ENCODE data around the gene NUDT8. TPM values are rescaled to one million over a fixed set of nuclear protein-coding genes. Genes with fewer than 3 reads are reported as not detected.

The NUDT8 gene
- total RNA-seq, 1 experiment from 2014 or later: 25.5 TPM

DNA sequence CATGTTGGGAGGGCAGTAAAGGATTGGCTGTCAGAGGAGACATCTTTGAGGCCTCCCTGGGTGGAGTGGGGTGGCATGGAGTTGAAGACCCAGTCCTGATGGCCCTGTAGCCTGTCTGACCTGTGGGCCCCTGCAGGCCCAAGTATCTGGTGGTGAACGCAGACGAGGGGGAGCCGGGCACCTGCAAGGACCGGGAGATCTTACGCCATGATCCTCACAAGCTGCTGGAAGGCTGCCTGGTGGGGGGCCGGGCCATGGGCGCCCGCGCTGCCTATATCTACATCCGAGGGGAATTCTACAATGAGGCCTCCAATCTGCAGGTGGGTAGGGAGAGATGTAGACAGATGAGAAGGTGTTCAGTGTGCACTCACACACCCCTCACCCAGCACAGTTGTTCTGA, 20.4 kb downstream of the NUDT8 start:
- no peak overlapping the region for H3K4me3 ChIP-seq
- no peak for DNase-seq
- no peak overlapping the region for H2AFZ ChIP-seq
- ChIA-PET CTCF (no interaction called here), POLR2A (ENCODE audit: unreplicated experiment) (no interaction called here)
- H3K4me1 ChIP-seq (replicated peaks; ENCODE audit: insufficient read depth): peaks cover 12% of the 10 kb centered on the region
- H3K27ac ChIP-seq: no peak overlapping the region
- BruUV-seq (replicated peaks): no TSS peak
- H4K20me1 ChIP-seq (ENCODE audit: insufficient read depth): no peaks in the 10 kb centered on the region
- H3K79me2 ChIP-seq (ENCODE audit: low read depth): peaks cover 16% of the 10 kb centered on the region
- intact Hi-C loops (cut with micrococcal nuclease; ENCODE audit: unreplicated experiment): no loop called here
- no peaks in the 10 kb centered on the region for H3K9me3 ChIP-seq (ENCODE audit: insufficient read depth, low read depth)
- peaks cover 16% of the 10 kb centered on the region for H3F3A ChIP-seq (ENCODE audit: insufficient read depth, low read depth)
- H3K9me2 ChIP-seq (ENCODE audit: insufficient read depth): no peaks in the 10 kb centered on the region
- H3K36me3 ChIP-seq (ENCODE audit: low read depth): 0 out of 2 replicates have a peak, but pooled peaks cover 10% of the 10 kb centered on the region
- H3K27me3 ChIP-seq (ENCODE audit: insufficient read depth, low read depth): no peaks in the 10 kb centered on the region
- no peak for TF ChIP-seq EZH2 (IDR thresholded peaks at IDR 0.05; ENCODE audit: low read depth)
- TF ChIP-seq, protein P1, sequence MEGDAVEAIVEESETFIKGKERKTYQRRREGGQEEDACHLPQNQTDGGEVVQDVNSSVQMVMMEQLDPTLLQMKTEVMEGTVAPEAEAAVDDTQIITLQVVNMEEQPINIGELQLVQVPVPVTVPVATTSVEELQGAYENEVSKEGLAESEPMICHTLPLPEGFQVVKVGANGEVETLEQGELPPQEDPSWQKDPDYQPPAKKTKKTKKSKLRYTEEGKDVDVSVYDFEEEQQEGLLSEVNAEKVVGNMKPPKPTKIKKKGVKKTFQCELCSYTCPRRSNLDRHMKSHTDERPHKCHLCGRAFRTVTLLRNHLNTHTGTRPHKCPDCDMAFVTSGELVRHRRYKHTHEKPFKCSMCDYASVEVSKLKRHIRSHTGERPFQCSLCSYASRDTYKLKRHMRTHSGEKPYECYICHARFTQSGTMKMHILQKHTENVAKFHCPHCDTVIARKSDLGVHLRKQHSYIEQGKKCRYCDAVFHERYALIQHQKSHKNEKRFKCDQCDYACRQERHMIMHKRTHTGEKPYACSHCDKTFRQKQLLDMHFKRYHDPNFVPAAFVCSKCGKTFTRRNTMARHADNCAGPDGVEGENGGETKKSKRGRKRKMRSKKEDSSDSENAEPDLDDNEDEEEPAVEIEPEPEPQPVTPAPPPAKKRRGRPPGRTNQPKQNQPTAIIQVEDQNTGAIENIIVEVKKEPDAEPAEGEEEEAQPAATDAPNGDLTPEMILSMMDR (conservative IDR thresholded peaks at IDR 0.05): no peak
- H3K4me2 ChIP-seq: no peak overlapping the region

DNA sequence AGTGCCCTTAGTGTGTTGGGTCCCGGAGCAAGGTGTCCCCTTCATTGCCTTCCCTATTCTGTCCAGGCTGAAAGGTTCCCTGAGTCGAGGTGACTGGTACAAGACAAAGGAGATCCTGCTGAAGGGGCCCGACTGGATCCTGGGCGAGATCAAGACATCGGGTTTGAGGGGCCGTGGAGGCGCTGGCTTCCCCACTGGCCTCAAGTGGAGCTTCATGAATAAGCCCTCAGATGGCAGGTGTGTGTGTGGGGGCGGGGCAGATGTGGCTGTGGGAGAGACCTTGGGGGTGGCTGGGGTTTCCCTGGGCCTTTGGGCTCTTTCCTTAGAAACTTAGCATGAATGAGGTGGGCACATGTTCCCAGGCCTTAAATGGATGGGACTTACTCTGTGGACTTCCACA, 21.3 kb downstream of the NUDT8 start:
- Histone ChIP-seq H3K36me3 (ENCODE audit: low read depth) (0 out of 2 replicates have a peak, but pooled peaks cover 10% of the 10 kb centered on the region), H3K4me2 (peak overlapping the region; percentile 100; the same call in 1 of the 2 replicates), H3K9me3 (ENCODE audit: insufficient read depth, low read depth) (no peaks in the 10 kb centered on the region), H3K27me3 (ENCODE audit: insufficient read depth, low read depth) (no peaks in the 10 kb centered on the region), H3K79me2 (ENCODE audit: low read depth) (peaks cover 16% of the 10 kb centered on the region), H3K27ac (no peak overlapping the region), H2AFZ (no peak overlapping the region), H3K9me2 (ENCODE audit: insufficient read depth) (no peaks in the 10 kb centered on the region), H3F3A (ENCODE audit: insufficient read depth, low read depth) (peaks cover 16% of the 10 kb centered on the region), H4K20me1 (ENCODE audit: insufficient read depth) (no peaks in the 10 kb centered on the region), H3K4me3 (no peak overlapping the region), H3K4me1 (replicated peaks; ENCODE audit: insufficient read depth) (peaks cover 12% of the 10 kb centered on the region)
- no TSS peak for BruUV-seq (replicated peaks)
- intact Hi-C loops (cut with micrococcal nuclease; ENCODE audit: unreplicated experiment): no loop called here
- TF ChIP-seq, protein P1 (conservative IDR thresholded peaks at IDR 0.05): no peak
- POLR2A ChIA-PET (ENCODE audit: unreplicated experiment): no interaction called here
- CTCF ChIA-PET: no interaction called here
- DNase-seq: no peak

DNA sequence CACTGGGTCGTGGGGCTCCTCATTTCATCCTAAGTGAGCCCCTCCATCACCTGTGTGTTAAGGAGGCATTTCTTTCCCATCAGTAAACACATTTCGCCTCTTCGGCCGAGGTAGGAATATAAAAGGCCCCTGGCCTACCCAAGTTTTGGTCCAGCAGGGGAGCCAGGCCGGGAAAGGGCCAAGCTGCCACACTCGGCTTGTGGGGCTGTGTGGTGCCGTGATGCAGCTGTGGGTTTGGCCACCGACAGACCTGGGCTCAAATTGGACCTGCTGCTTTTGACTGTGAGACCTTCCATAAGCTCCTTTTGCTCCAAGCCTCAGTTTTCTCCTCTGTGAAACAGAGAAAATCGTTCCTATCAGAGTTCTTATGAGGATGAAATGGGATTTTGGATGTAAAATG, 22.2 kb downstream of the NUDT8 start:
- 0 out of 2 replicates have a peak, but pooled peaks cover 10% of the 10 kb centered on the region for H3K36me3 ChIP-seq (ENCODE audit: low read depth)
- peaks cover 16% of the 10 kb centered on the region for H3F3A ChIP-seq (ENCODE audit: insufficient read depth, low read depth)
- H3K27me3 ChIP-seq (ENCODE audit: insufficient read depth, low read depth): 0 out of 2 replicates have a peak, but pooled peaks cover 3% of the 10 kb centered on the region
- TF ChIP-seq, protein P1 (conservative IDR thresholded peaks at IDR 0.05): no peak
- TF ChIP-seq EZH2 (IDR thresholded peaks at IDR 0.05; ENCODE audit: low read depth): no peak
- no peaks in the 10 kb centered on the region for H4K20me1 ChIP-seq (ENCODE audit: insufficient read depth)
- H3K79me2 ChIP-seq (ENCODE audit: low read depth): peaks cover 16% of the 10 kb centered on the region
- TSS peak; percentile 46 for BruUV-seq (replicated peaks)
- H3K4me3 ChIP-seq: peak overlapping the region; percentile 98
- H3K9me3 ChIP-seq (ENCODE audit: insufficient read depth, low read depth): peaks cover 4% of the 10 kb centered on the region; the same call in 1 of the 2 replicates
- peak overlapping the region; percentile 100 for H3K4me2 ChIP-seq
- intact Hi-C loops (cut with micrococcal nuclease; ENCODE audit: unreplicated experiment): no loop called here
- ChIA-PET POLR2A (ENCODE audit: unreplicated experiment) (no interaction called here), CTCF (no interaction called here)
- peaks cover 12% of the 10 kb centered on the region for H3K4me1 ChIP-seq (replicated peaks; ENCODE audit: insufficient read depth)
- peak overlapping the region; percentile 98 for H2AFZ ChIP-seq
- H3K27ac ChIP-seq: no peak overlapping the region
- no peaks in the 10 kb centered on the region for H3K9me2 ChIP-seq (ENCODE audit: insufficient read depth)
- no peak for DNase-seq

All from PC-9 (cell line).